Calu3 (cell line): Measurements from ENCODE around the gene WSCD2. TPM values are rescaled to one million over a fixed set of nuclear protein-coding genes. Genes with fewer than 3 reads are reported as not detected.

Source experiments
- BruUV-seq: library from RNA; stranded (reverse); fragments of 400-500 nt; replicated peaks from 2 replicates; lab custom pipeline; 2021; lab: Mats Ljungman, UMichigan
- CTCF ChIA-PET: fragments of 300-600 bp; sonication (Branson Sonifier 250); formaldehyde crosslinking; loops from one replicate; lab custom pipeline; 2022; ENCODE audit warnings: antibody characterized with exemption; lab: Charles Lee
- DNase-seq: peaks from one replicate; pipeline ENCODE4 v3.0.0; 2022
- H3K27ac Mint-ChIP-seq: one replicate; pipeline ENCODE4 v1.8.0; 2022; ENCODE audit warnings: mixed read lengths; ENCODE audit not compliant: unreplicated experiment
- H3K27me3 Mint-ChIP-seq: one replicate; pipeline ENCODE4 v1.8.0; 2022; ENCODE audit warnings: mixed read lengths; ENCODE audit not compliant: unreplicated experiment
- H3K36me3 Mint-ChIP-seq: one replicate; pipeline ENCODE4 v1.8.0; 2022; ENCODE audit warnings: mild to moderate bottlenecking, moderate library complexity, mixed read lengths; ENCODE audit not compliant: insufficient read depth, unreplicated experiment
- H3K4me1 Mint-ChIP-seq: one replicate; pipeline ENCODE4 v1.8.0; 2022; ENCODE audit warnings: mild to moderate bottlenecking, low read depth, mixed read lengths; ENCODE audit not compliant: unreplicated experiment
- H3K4me3 Mint-ChIP-seq: one replicate; pipeline ENCODE4 v1.8.0; 2022; ENCODE audit warnings: mild to moderate bottlenecking, low read depth, moderate library complexity, mixed read lengths; ENCODE audit not compliant: unreplicated experiment
- H3K9me3 Mint-ChIP-seq: one replicate; pipeline ENCODE4 v1.8.0; 2022; ENCODE audit warnings: low read depth, mixed read lengths; ENCODE audit not compliant: unreplicated experiment
- CTCF ChIP-seq: fragments of 200-600 bp; IDR thresholded peaks from one replicate; pipeline ENCODE4 v1.8.0; 2022; ENCODE audit warnings: antibody characterized with exemption; ENCODE audit not compliant: unreplicated experiment
- intact Hi-C: fragments of 100-400 bp; cut with micrococcal nuclease; formaldehyde crosslinking; loops from one replicate; pipeline ENCODE4 v1.10.0; 2022; ENCODE audit not compliant: unreplicated experiment
- total RNA-seq: library from RNA; stranded (reverse); gene quantifications from 2 replicates; pipeline ENCODE4 v1.2.3, GENCODE V29; 2022

Gene WSCD2
- total RNA-seq, 1 experiment from 2014 or later = not detected

DNA sequence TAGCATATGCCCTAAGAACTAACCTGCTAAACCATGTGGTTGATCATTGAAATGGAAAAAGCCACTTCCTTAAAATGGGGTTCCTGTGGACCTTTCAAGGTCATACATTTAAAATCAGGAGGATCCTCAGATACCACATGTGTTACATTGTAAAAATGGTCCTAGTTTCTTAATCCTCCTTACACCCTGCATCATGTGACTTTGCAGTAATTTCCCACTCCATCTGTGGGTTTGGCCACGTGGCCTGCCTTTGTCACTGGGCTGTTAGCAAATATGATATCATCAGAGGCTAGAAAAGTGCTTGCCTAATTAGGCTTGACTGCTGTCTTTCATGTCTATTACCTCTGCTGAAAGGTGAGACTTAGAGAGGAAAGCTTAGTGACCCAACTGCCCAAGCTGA lies 139.3 kb downstream of the WSCD2 start:
- Mint-ChIP-seq H3K4me3 (no peak overlapping the region), H3K4me1 (peaks cover 22% of the 10 kb centered on the region), H3K27ac (no peak overlapping the region), H3K27me3 (peaks cover 38% of the 10 kb centered on the region), H3K36me3 (no peaks in the 10 kb centered on the region), H3K9me3 (peaks cover 2% of the 10 kb centered on the region)
- intact Hi-C loops = no loop called here
- CTCF ChIA-PET = no interaction called here
- TF ChIP-seq CTCF = no peak
- no TSS peak for BruUV-seq
- DNase-seq = no peak

GRCh38 chr12:108269224-108269623 lies 140.1 kb downstream of the WSCD2 start:
- intact Hi-C loops = no loop called here
- Mint-ChIP-seq H3K4me3 (no peak overlapping the region), H3K4me1 (peaks cover 22% of the 10 kb centered on the region), H3K27me3 (peaks cover 38% of the 10 kb centered on the region), H3K36me3 (no peaks in the 10 kb centered on the region), H3K27ac (no peak overlapping the region), H3K9me3 (peaks cover 2% of the 10 kb centered on the region)
- no TSS peak for BruUV-seq
- no peak for DNase-seq
- CTCF ChIA-PET = interaction anchor here (0.7 to 1.0 kb wide), 2 partner anchors 30 to 37 kb away, joined by 4 to 5 read pairs; no protein-coding TSS in a partner anchor
- TF ChIP-seq CTCF = no peak

DNA sequence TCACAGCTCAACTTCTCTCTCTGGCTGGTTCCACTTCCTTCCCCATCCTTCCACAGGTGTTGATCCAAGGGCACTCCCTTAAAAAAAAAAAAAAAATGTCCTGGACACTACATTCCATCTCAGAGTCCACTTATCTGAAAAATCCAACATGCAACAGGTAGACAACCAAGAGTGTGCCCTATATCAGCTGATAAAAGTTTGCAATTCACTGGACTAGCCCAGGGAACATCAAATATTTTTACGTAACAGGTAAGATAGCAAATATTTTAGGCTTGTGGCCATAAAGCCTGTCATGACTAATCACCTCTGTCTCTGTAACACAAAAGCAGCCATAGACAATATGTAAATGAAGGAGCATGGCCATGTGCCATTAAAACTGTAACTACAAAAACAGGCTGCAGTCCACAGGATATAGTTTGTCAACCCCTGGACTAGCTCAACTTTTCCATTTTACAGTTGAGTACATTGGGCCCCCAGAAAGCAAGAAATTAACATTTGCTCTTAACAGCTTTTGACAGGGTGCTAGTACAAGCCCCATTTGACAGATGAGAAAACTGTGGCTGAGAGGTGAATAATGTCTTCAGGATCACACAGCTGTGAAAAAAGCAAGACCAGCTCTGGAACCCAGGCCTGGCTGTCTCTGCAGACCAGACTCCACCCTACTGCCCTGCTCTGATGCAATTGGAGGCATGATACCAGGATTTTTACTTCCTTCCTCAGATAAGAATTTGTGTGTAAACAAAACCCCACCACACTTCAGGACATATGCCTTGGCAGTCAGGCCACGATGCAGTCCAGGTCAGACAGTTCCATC lies 141.2 kb downstream of the WSCD2 start:
- CTCF ChIA-PET = interaction anchor here (0.7 to 1.3 kb wide), 4 partner anchors 9 to 38 kb away, joined by 3 to 5 read pairs (median 4); no protein-coding TSS in a partner anchor
- peaks cover 2% of the 10 kb centered on the region for H3K9me3 Mint-ChIP-seq
- H3K27ac Mint-ChIP-seq = no peak overlapping the region
- no peak overlapping the region for H3K4me3 Mint-ChIP-seq
- intact Hi-C loops = no loop called here
- peaks cover 36% of the 10 kb centered on the region for H3K27me3 Mint-ChIP-seq
- no TSS peak for BruUV-seq
- no peak for TF ChIP-seq CTCF
- no peaks in the 10 kb centered on the region for H3K36me3 Mint-ChIP-seq
- peaks cover 22% of the 10 kb centered on the region for H3K4me1 Mint-ChIP-seq
- DNase-seq = no peak

DNA sequence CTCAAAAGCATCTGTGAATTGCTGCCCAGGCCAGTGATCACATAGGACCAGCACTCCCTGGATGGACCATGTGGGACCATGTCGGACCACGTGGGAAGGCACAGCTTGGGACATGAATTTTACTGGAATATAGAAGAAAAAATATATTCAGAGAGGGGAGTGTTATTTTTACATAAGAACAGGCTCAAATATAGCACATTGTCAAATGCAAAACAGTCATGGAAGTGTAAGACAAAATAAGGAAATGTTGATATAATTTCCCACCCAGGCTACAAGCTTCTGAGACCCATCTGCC lies 141.7 kb downstream of the WSCD2 start:
- Mint-ChIP-seq H3K27ac (no peak overlapping the region), H3K4me1 (peaks cover 22% of the 10 kb centered on the region), H3K9me3 (peaks cover 2% of the 10 kb centered on the region), H3K36me3 (no peaks in the 10 kb centered on the region), H3K27me3 (peaks cover 31% of the 10 kb centered on the region), H3K4me3 (no peak overlapping the region)
- no TSS peak for BruUV-seq
- TF ChIP-seq CTCF = no peak
- DNase-seq = no peak
- CTCF ChIA-PET = interaction anchor here (1.3 kb wide), 1 partner anchor 8 kb away, joined by 4 read pairs; no protein-coding TSS in a partner anchor
- intact Hi-C loops = no loop called here
